H1 (cell line): Measurements from ENCODE around the gene PDSS1. TPM values are rescaled to one million over a fixed set of nuclear protein-coding genes. Genes with fewer than 3 reads are reported as not detected.

ENCODE experiments used
- CTCF ChIA-PET: fragments of 300-600 bp; sonication (Branson Sonifier 250); formaldehyde crosslinking; loops from one replicate; lab custom pipeline; 2021; ENCODE audit not compliant: partially characterized antibody; lab: Charles Lee
- POLR2A ChIA-PET: fragments of 300-600 bp; sonication (Branson Sonifier 250); formaldehyde crosslinking; loops from one replicate; lab custom pipeline; 2021; ENCODE audit warnings: inconsistent platforms; ENCODE audit not compliant: partially characterized antibody; lab: Charles Lee
- DNase-seq, 2 experiments: peaks; one replicate each; pipeline versions ENCODE4 v3.0.0 to v3.0.0-alpha.2; 2010 to 2022; ENCODE audit warnings: low spot score in 2 of 2, low read depth in 1 of 2, mixed read lengths in 1 of 2
- FAIRE-seq: peaks from 2 replicates; lab custom pipeline; 2011; peaks lifted over from hg19 to GRCh38; lab: Jason Lieb, UNC
- H2AFZ ChIP-seq: 2 replicates; pipeline ENCODE4 v1.8.1; 2012; ENCODE audit warnings: low read length, inconsistent platforms
- H2AK5ac ChIP-seq: 2 replicates; pipeline ENCODE4 v1.6.1; 2013; ENCODE audit warnings: low read depth, low read length
- H2BK120ac ChIP-seq: replicated peaks from 2 replicates; pipeline ENCODE3; 2013; ENCODE audit warnings: low read depth, low read length, inconsistent platforms
- H2BK12ac ChIP-seq: 2 replicates; pipeline ENCODE4 v1.6.1; 2013; ENCODE audit warnings: low read depth, low read length
- H2BK15ac ChIP-seq: 2 replicates; pipeline ENCODE4 v1.6.1; 2013; ENCODE audit warnings: low read length
- H2BK20ac ChIP-seq: 2 replicates; pipeline ENCODE4 v1.6.1; 2013; ENCODE audit warnings: low read length
- H2BK5ac ChIP-seq: 2 replicates; pipeline ENCODE4 v1.6.1; 2013; ENCODE audit warnings: low read depth, low read length
- H3K14ac ChIP-seq: 2 replicates; pipeline ENCODE4 v1.6.1; 2013; ENCODE audit warnings: inconsistent platforms; ENCODE audit not compliant: insufficient read length
- H3K18ac ChIP-seq: 2 replicates; pipeline ENCODE4 v1.6.1; 2013; ENCODE audit warnings: low read length; ENCODE audit errors: extremely low read depth
- H3K23ac ChIP-seq: 2 replicates; pipeline ENCODE4 v1.6.1; 2013; ENCODE audit warnings: inconsistent platforms; ENCODE audit not compliant: insufficient read length
- H3K23me2 ChIP-seq: 2 replicates; pipeline ENCODE4 v1.6.1; 2013; ENCODE audit warnings: low read depth, low read length
- H3K27ac ChIP-seq: 2 replicates; pipeline ENCODE4 v1.6.1; 2011; ENCODE audit warnings: low read depth, low read length, inconsistent platforms
- H3K27me3 ChIP-seq, 4 experiments: replicated peaks in 1 of 4; 1 replicate in 1 of 4; 2 replicates in 3 of 4; pipeline versions ENCODE4 v1.6.1 to v1.8.1; 2011 to 2013; ENCODE audit warnings: low read length in 3 of 4, mild to moderate bottlenecking in 3 of 4, inconsistent platforms in 2 of 4, mixed read lengths in 2 of 4, moderate library complexity in 1 of 4; ENCODE audit not compliant: control insufficient read depth in 3 of 4, insufficient read depth in 3 of 4; ENCODE audit errors: extremely low read depth in 1 of 4
- H3K36me3 ChIP-seq, 4 experiments: 2 replicates each; pipeline versions ENCODE4 v1.6.1 to v1.8.1; 2011 to 2013; ENCODE audit warnings: mild to moderate bottlenecking in 4 of 4, low read length in 3 of 4, moderate library complexity in 2 of 4, control low read depth in 1 of 4, inconsistent platforms in 1 of 4; ENCODE audit not compliant: insufficient read depth in 4 of 4, control insufficient read depth in 2 of 4
- H3K4ac ChIP-seq: replicated peaks from 2 replicates; pipeline ENCODE3; 2013; ENCODE audit warnings: low read length, low read depth, mixed read lengths, inconsistent platforms; ENCODE audit not compliant: insufficient read length
- H3K4me1 ChIP-seq, 4 experiments: replicated peaks in 1 of 4; 1 replicate in 1 of 4; 2 replicates in 3 of 4; pipeline versions ENCODE4 v1.6.1 to v1.8.1; 2011 to 2013; ENCODE audit warnings: low read length in 3 of 4, inconsistent platforms in 2 of 4, mixed read lengths in 1 of 4; ENCODE audit not compliant: insufficient read depth in 4 of 4, control insufficient read depth in 3 of 4
- H3K4me2 ChIP-seq, 2 experiments: 2 replicates each; pipeline versions ENCODE4 v1.6.1 to v1.8.1; 2011 to 2013; ENCODE audit warnings: low read depth in 2 of 2, low read length in 2 of 2, control low read depth in 1 of 2, inconsistent platforms in 1 of 2, mild to moderate bottlenecking in 1 of 2; ENCODE audit not compliant: insufficient read depth in 1 of 2
- H3K4me3 ChIP-seq, 4 experiments: fragments of 200-600, 300-600 bp in 1 of 4; sonication (generic), shearing (Covaris generic), sonication (Bioruptor Twin) in 1 of 4; 2 replicates each; pipeline versions ENCODE4 v1.5.1 to v1.8.1; 2011 to 2016; ENCODE audit warnings: low read length in 4 of 4, low read depth in 3 of 4, control low read depth in 2 of 4, inconsistent platforms in 2 of 4, mild to moderate bottlenecking in 2 of 4, mixed read lengths in 1 of 4, moderate library complexity in 1 of 4; ENCODE audit not compliant: insufficient read depth in 2 of 4; ENCODE audit errors: extremely low read depth in 1 of 4
- H3K56ac ChIP-seq: replicated peaks from 2 replicates; pipeline ENCODE3; 2013; ENCODE audit warnings: low read depth, mild to moderate bottlenecking, mixed read lengths, low read length, inconsistent platforms; ENCODE audit not compliant: insufficient read length
- H3K79me1 ChIP-seq: 2 replicates; pipeline ENCODE4 v1.6.1; 2013; ENCODE audit warnings: low read depth, low read length, control low read depth
- H3K79me2 ChIP-seq, 2 experiments: 2 replicates each; pipeline versions ENCODE4 v1.6.1 to v1.8.1; 2012 to 2013; ENCODE audit warnings: low read length in 2 of 2, mild to moderate bottlenecking in 2 of 2, inconsistent platforms in 1 of 2; ENCODE audit not compliant: insufficient read depth in 2 of 2, control insufficient read depth in 1 of 2
- H3K9ac ChIP-seq, 4 experiments: replicated peaks in 1 of 4; 1 replicate in 1 of 4; 2 replicates in 3 of 4; pipeline versions ENCODE4 v1.6.1 to v1.8.1; 2011 to 2013; ENCODE audit warnings: low read depth in 3 of 4, low read length in 3 of 4, control low read depth in 2 of 4, mild to moderate bottlenecking in 2 of 4, moderate library complexity in 2 of 4, inconsistent platforms in 1 of 4; ENCODE audit errors: extremely low read depth in 1 of 4
- H3K9me3 ChIP-seq, 2 experiments: 2 replicates each; pipeline versions ENCODE4 v1.6.1 to v1.8.1; 2012 to 2013; ENCODE audit warnings: mild to moderate bottlenecking in 2 of 2, moderate library complexity in 2 of 2, control low read depth in 1 of 2, inconsistent platforms in 1 of 2, low read depth in 1 of 2, low read length in 1 of 2, mixed read lengths in 1 of 2; ENCODE audit not compliant: insufficient read depth in 2 of 2
- H4K20me1 ChIP-seq, 2 experiments: replicated peaks in 1 of 2; 2 replicates each; pipeline versions ENCODE3 to v1.8.1; 2011 to 2013; ENCODE audit warnings: inconsistent platforms in 2 of 2, low read length in 2 of 2, mild to moderate bottlenecking in 1 of 2; ENCODE audit not compliant: insufficient read depth in 2 of 2, control insufficient read depth in 1 of 2
- H4K5ac ChIP-seq: 2 replicates; pipeline ENCODE4 v1.6.1; 2013; ENCODE audit warnings: low read length, low read depth, mixed read lengths, inconsistent platforms; ENCODE audit not compliant: insufficient read length
- H4K8ac ChIP-seq: 2 replicates; pipeline ENCODE4 v1.8.0; 2013; ENCODE audit warnings: mild to moderate bottlenecking, moderate library complexity, low read length, inconsistent platforms; ENCODE audit not compliant: insufficient read depth; ENCODE audit errors: extremely low read depth
- H4K91ac ChIP-seq: replicated peaks from 2 replicates; pipeline ENCODE3; 2013; ENCODE audit warnings: low read length, mixed read lengths, inconsistent platforms; ENCODE audit not compliant: insufficient read length
- JUN ChIP-seq: IDR thresholded peaks from 2 replicates; pipeline ENCODE4 v1.6.1; 2011; ENCODE audit warnings: low read depth, mild to moderate bottlenecking, improper control_type of control experiment, low read length
- KDM5A ChIP-seq: fragments of 200-600 bp; IDR thresholded peaks from 2 replicates; pipeline ENCODE4 v1.7.1; 2012; ENCODE audit warnings: mild to moderate bottlenecking, low read length, inconsistent platforms, mixed read lengths
- NANOG ChIP-seq: IDR thresholded peaks from 2 replicates; pipeline ENCODE4 v1.6.1; 2011; ENCODE audit warnings: low read length, low read depth, mild to moderate bottlenecking, inconsistent platforms; ENCODE audit not compliant: insufficient read depth, poor library complexity, severe bottlenecking
- RBBP5 ChIP-seq: IDR thresholded peaks from 2 replicates; pipeline ENCODE4 v1.7.1; 2012; ENCODE audit warnings: low read depth, mild to moderate bottlenecking, inconsistent platforms, low read length, moderate library complexity, borderline replicate concordance
- RFX5 ChIP-seq: IDR thresholded peaks from 2 replicates; pipeline ENCODE4 v1.6.1; 2011; ENCODE audit warnings: low read depth, low read length, improper control_type of control experiment, borderline replicate concordance
- SIN3A ChIP-seq, 2 experiments: IDR thresholded peaks in 1 of 2; conservative IDR thresholded peaks in 1 of 2; 2 replicates each; pipeline ENCODE4 v1.6.1; 2011 to 2012; ENCODE audit warnings: low read length in 2 of 2, improper control_type of control experiment in 1 of 2, low read depth in 1 of 2, mild to moderate bottlenecking in 1 of 2
- SP4 ChIP-seq: IDR thresholded peaks from 2 replicates; pipeline ENCODE4 v1.6.1; 2012; ENCODE audit warnings: low read length, inconsistent platforms
- TAF1 ChIP-seq: IDR thresholded peaks from 2 replicates; pipeline ENCODE4 v1.6.1; 2011; ENCODE audit warnings: mild to moderate bottlenecking, low read depth, low read length
- WGBS, 2 experiments: shearing (Covaris generic) in 1 of 2; methylation state at CpG; one replicate each; pipeline versions ENCODE4 v1.1.6 to v1.1.7; 2013 to 2015; ENCODE audit warnings: low lambda C conversion rate in 2 of 2, mixed read lengths in 2 of 2, inconsistent platforms in 1 of 2, low coverage in 1 of 2, missing lambda C conversion rate in 1 of 2; ENCODE audit not compliant: insufficient replicate concordance in 2 of 2, insufficient coverage in 1 of 2, insufficient read length in 1 of 2; ENCODE audit errors: extremely low coverage in 1 of 2, missing lambda C conversion rate in 1 of 2; 5-methylcytosine and 5-hydroxymethylcytosine counted together
- polyA plus RNA-seq, 7 experiments: library from polyadenylated mRNA; depleted of rRNA in 3 of 7; stranded (reverse) in 5 of 7; unstranded in 2 of 7; fragments of >200 nt in 5 of 7; fragments of 200-250 nt in 2 of 7; gene quantifications; 1 replicate in 5 of 7; 2 replicates in 1 of 7; 4 replicates in 1 of 7; pipeline versions ENCODE4 v1.2.1 to v1.2.3, GENCODE V29; 2011 to 2013; ENCODE audit warnings: missing spikeins in 2 of 7, mixed read lengths in 2 of 7
- total RNA-seq: library from RNA; stranded (reverse); fragmentation: NEBNext Ultra II Directional; extraction: Animal tissue kit (Norgen Biotek cat#: 25700); gene quantifications from 2 replicates; pipeline ENCODE4 v1.2.1, GENCODE V29; 2021

The PDSS1 gene
- total and polyA plus RNA-seq, 2 of the 8 experiments (the other 6 are each of a cell fraction or from before 2014, with no cell fraction given): 21.3 to 26.0 TPM

DNA sequence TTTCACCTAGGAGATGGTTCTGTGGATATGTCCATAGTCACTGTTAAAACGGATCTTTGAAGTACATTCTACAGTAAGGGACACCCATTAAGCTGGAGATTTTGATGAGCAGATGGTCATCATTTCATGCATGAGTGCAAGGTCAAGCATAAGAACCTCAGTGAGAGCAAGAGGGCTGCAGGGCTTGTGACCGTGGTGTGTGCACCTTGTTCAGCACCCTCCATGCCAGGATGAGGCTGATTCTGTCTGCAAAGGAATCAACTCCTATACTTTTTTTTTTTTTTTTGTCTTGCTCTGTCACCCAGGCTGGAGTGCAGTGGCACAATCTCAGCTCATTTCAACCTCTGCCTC, 17.6 kb downstream of the PDSS1 start:
- TF ChIP-seq NANOG (no peak), SP4 (no peak), RFX5 (no peak), TAF1 (no peak), RBBP5 (no peak), JUN (no peak), SIN3A (conservative IDR thresholded peaks at IDR 0.05 in 1 of 2, IDR thresholded peaks at IDR 0.05 in 1 of 2; ENCODE audit: low read depth in 1 of 2, low read length in 2 of 2) (no peak), KDM5A (no peak)
- TF ChIP-seq, all 59 proteins: peak for 0
- no peak overlapping the region for H4K8ac ChIP-seq
- ChIA-PET POLR2A (interaction anchor here (0.6 to 1.2 kb wide), 2 partner anchors 155 to 163 kb away, joined by 3 read pairs; no protein-coding TSS in a partner anchor), CTCF (interaction anchor here (0.7 to 3.1 kb wide), 5 partner anchors 8 to 167 kb away, joined by 3 to 19 read pairs (median 4); no protein-coding TSS in a partner anchor)
- H3K18ac ChIP-seq: no peak overlapping the region
- 90% methylated on average over 2 of the region's 2 CpGs; no CpG with 5 or more reads in 1 of the 2 experiments for WGBS, 2 experiments
- no peak overlapping the region for H2BK15ac ChIP-seq
- H2BK120ac ChIP-seq: no peak overlapping the region
- H4K5ac ChIP-seq: no peak overlapping the region
- H2AK5ac ChIP-seq: no peak overlapping the region
- H3K23ac ChIP-seq: no peak overlapping the region
- H3K27me3 ChIP-seq: no peaks in the 10 kb centered on the region
- H4K91ac ChIP-seq: no peak overlapping the region
- H3K36me3 ChIP-seq: peaks cover 4 to 31% (median 16%) of the 10 kb centered on the region in 4 experiments; a peak in 6 of 8 replicates
- no peak overlapping the region for H2BK12ac ChIP-seq
- no peak overlapping the region for H2BK20ac ChIP-seq
- no peaks in the 10 kb centered on the region for H3K4me1 ChIP-seq
- DNase-seq (no peak), FAIRE-seq (no peak)
- no peaks in the 10 kb centered on the region for H3K23me2 ChIP-seq
- H3K9me3 ChIP-seq: no peaks in the 10 kb centered on the region
- no peak overlapping the region for H2BK5ac ChIP-seq
- no peaks in the 10 kb centered on the region; a peak in 1 of 4 replicates for H3K79me2 ChIP-seq
- no peak overlapping the region for H3K27ac ChIP-seq
- no peak overlapping the region for H3K9ac ChIP-seq
- H3K4ac ChIP-seq: no peak overlapping the region
- peaks cover 0 to 1% of the 10 kb centered on the region in 2 experiments for H4K20me1 ChIP-seq
- no peak overlapping the region for H3K14ac ChIP-seq
- no peak overlapping the region for H2AFZ ChIP-seq
- H3K4me3 ChIP-seq: no peak overlapping the region
- no peak overlapping the region for H3K4me2 ChIP-seq
- H3K56ac ChIP-seq: no peak overlapping the region
- H3K79me1 ChIP-seq: no peaks in the 10 kb centered on the region
